IgD-negative memory B cell (primary cell): Measurements from ENCODE around the gene STXBP5L. TPM values are rescaled to one million over a fixed set of nuclear protein-coding genes. Genes with fewer than 3 reads are reported as not detected.

Experiments
- polyA plus RNA-seq: library from polyadenylated mRNA; unstranded; fragments of 300-500 nt; fragmentation: Illumina TruSeq; gene quantifications from one replicate; pipeline ENCODE4 v1.2.3, GENCODE V29; 2021

The STXBP5L gene
- polyA plus RNA-seq, 1 donor from 2014 or later = not detected

Other genes with a start within 250 kb of the STXBP5L start
- 0.24 TPM for gene HGD, start 226.0 kb upstream of the STXBP5L start, polyA plus RNA-seq
- 30.9 TPM for gene RABL3, start 165.7 kb upstream of the STXBP5L start, polyA plus RNA-seq
- 12.2 TPM for gene GTF2E1, start 165.5 kb upstream of the STXBP5L start, polyA plus RNA-seq